ENCODE results near the gene FOSL2. TPM values are rescaled to one million over a fixed set of nuclear protein-coding genes. Genes with fewer than 3 reads are reported as not detected.

The FOSL2 gene
- total RNA-seq, 2 donors from 2014 or later: 54.0 to 116 TPM

GRCh38 chr2:28439127-28439526, 46.5 kb downstream of the FOSL2 start:
- H3K4me1 ChIP-seq: no peaks in the 10 kb centered on the region
- H3K4me3 ChIP-seq: no peak overlapping the region
- DNase-seq (ENCODE audit: low spot score): no peak
- TF ChIP-seq CTCF (IDR thresholded peaks at IDR 0.05): no peak
- H3K36me3 ChIP-seq: no peaks in the 10 kb centered on the region
- H3K27me3 ChIP-seq: no peaks in the 10 kb centered on the region
- H3K27ac ChIP-seq: no peak overlapping the region
- H3K9me3 ChIP-seq: no peaks in the 10 kb centered on the region

- no peak for DNase-seq (ENCODE audit: low spot score)
- Histone ChIP-seq H3K4me1 (no peaks in the 10 kb centered on the region), H3K27ac (no peak overlapping the region), H3K4me3 (no peak overlapping the region), H3K36me3 (no peaks in the 10 kb centered on the region), H3K9me3 (no peaks in the 10 kb centered on the region), H3K27me3 (no peaks in the 10 kb centered on the region)
- no peak for TF ChIP-seq CTCF (IDR thresholded peaks at IDR 0.05)
Measured at GRCh38 chr2:28439763-28440162, 47.1 kb downstream of the FOSL2 start.

- H3K27me3 ChIP-seq: no peaks in the 10 kb centered on the region
- H3K9me3 ChIP-seq: no peaks in the 10 kb centered on the region
- TF ChIP-seq CTCF (IDR thresholded peaks at IDR 0.05): no peak
- no peak overlapping the region for H3K27ac ChIP-seq
- no peaks in the 10 kb centered on the region for H3K4me1 ChIP-seq
- no peak overlapping the region for H3K4me3 ChIP-seq
- no peak for DNase-seq (ENCODE audit: low spot score)
- H3K36me3 ChIP-seq: no peaks in the 10 kb centered on the region
Measured at GRCh38 chr2:28442328-28442727, 49.7 kb downstream of the FOSL2 start.

- no peak overlapping the region for H3K27ac ChIP-seq
- no peak for DNase-seq (ENCODE audit: low spot score)
Measured at GRCh38 chr2:28444956-28445355, 52.3 kb downstream of the FOSL2 start.

GRCh38 chr2:28445448-28446258, 53.0 kb downstream of the FOSL2 start:
- no peak overlapping the region for H3K27ac ChIP-seq

More at GRCh38 chr2:28444956-28445355, 52.3 kb downstream of the FOSL2 start:
- Histone ChIP-seq H3K36me3 (no peaks in the 10 kb centered on the region), H3K27me3 (no peaks in the 10 kb centered on the region), H3K9me3 (no peaks in the 10 kb centered on the region), H3K4me1 (peaks cover 0 to 6% of the 10 kb centered on the region in 2 donors), H3K4me3 (no peak overlapping the region)
- no peak for TF ChIP-seq CTCF (IDR thresholded peaks at IDR 0.05)

More at GRCh38 chr2:28445448-28446258, 53.0 kb downstream of the FOSL2 start:
- Histone ChIP-seq H3K4me1 (peaks cover 0 to 6% of the 10 kb centered on the region in 2 donors), H3K27me3 (no peaks in the 10 kb centered on the region), H3K36me3 (no peaks in the 10 kb centered on the region), H3K9me3 (no peaks in the 10 kb centered on the region), H3K4me3 (no peak overlapping the region)
- no peak for DNase-seq (ENCODE audit: low spot score)
- no peak for TF ChIP-seq CTCF (IDR thresholded peaks at IDR 0.05)

All from right atrium auricular region (tissue), 2 donors.